ENCODE measurements around the gene TMEM120B. TPM values are rescaled to one million over a fixed set of nuclear protein-coding genes. Genes with fewer than 3 reads are reported as not detected.

TMEM120B gene
- total RNA-seq, 4 donors from 2014 or later: 3.5 to 7.2 (median 5.1) TPM

GRCh38 chr12:121781998-121782979 lies 69.7 kb downstream of the TMEM120B start:
- WGBS, 2 donors: 42 to 45% methylated on average over 14 of the region's 14 CpGs
- intact Hi-C loops (cut with DNase I; ENCODE audit: low total_unique reads): no loop called here
- TF ChIP-seq CTCF (IDR thresholded peaks at IDR 0.05) (no peak), POLR2A (IDR thresholded peaks at IDR 0.05) (no peak)
- no peak overlapping the region for H3K4me3 ChIP-seq (ENCODE audit: low read depth, poor library complexity, severe bottlenecking)
- no peak for DNase-seq (ENCODE audit: low spot score in 2 of 2)

GRCh38 chr12:121783766-121784165 lies 71.2 kb downstream of the TMEM120B start:
- TF ChIP-seq POLR2A (IDR thresholded peaks at IDR 0.05): no peak
- no peak for TF ChIP-seq CTCF (IDR thresholded peaks at IDR 0.05)
- WGBS, 2 donors: 42 to 54% methylated on average over 6 of the region's 6 CpGs
- intact Hi-C loops (cut with DNase I; ENCODE audit: low total_unique reads): no loop called here

GRCh38 chr12:121784460-121784859 lies 71.9 kb downstream of the TMEM120B start:
- TF ChIP-seq POLR2A (IDR thresholded peaks at IDR 0.05) (no peak), CTCF (IDR thresholded peaks at IDR 0.05) (no peak)
- intact Hi-C loops (cut with DNase I; ENCODE audit: low total_unique reads): no loop called here
- peak in 1 of 2 donors; percentile 55 for DNase-seq (ENCODE audit: low spot score in 2 of 2)
- no peak overlapping the region for H3K4me3 ChIP-seq (ENCODE audit: low read depth, poor library complexity, severe bottlenecking)
- WGBS, 2 donors: 27 to 29% methylated on average over 6 of the region's 6 CpGs

More at GRCh38 chr12:121783766-121784165, 71.2 kb downstream of the TMEM120B start:
- no peak for DNase-seq (ENCODE audit: low spot score in 2 of 2)
- H3K4me3 ChIP-seq (ENCODE audit: low read depth, poor library complexity, severe bottlenecking): no peak overlapping the region

- intact Hi-C loops (cut with DNase I; ENCODE audit: low total_unique reads): no loop called here
- TF ChIP-seq CTCF (IDR thresholded peaks at IDR 0.05) (no peak), POLR2A (IDR thresholded peaks at IDR 0.05) (no peak)
- WGBS, 2 donors: 41 to 57% methylated on average over 6 of the region's 6 CpGs
- peak in 1 of 2 donors; percentile 75 for DNase-seq (ENCODE audit: low spot score in 2 of 2)
- no peak overlapping the region for H3K4me3 ChIP-seq (ENCODE audit: low read depth, poor library complexity, severe bottlenecking)
These were observed 73.9 kb downstream of the TMEM120B start for GRCh38 chr12:121786440-121786825.

- intact Hi-C loops (cut with DNase I; ENCODE audit: low total_unique reads): no loop called here
- H3K4me3 ChIP-seq (ENCODE audit: low read depth, poor library complexity, severe bottlenecking): no peak overlapping the region
- 80 to 81% methylated on average over 17 of the region's 17 CpGs for WGBS, 2 donors
- DNase-seq (ENCODE audit: low spot score in 2 of 2): no peak
- no peak for TF ChIP-seq CTCF (IDR thresholded peaks at IDR 0.05)
- TF ChIP-seq POLR2A (IDR thresholded peaks at IDR 0.05): no peak
These were observed 74.8 kb downstream of the TMEM120B start for GRCh38 chr12:121787063-121788025.

Measured in lower leg skin (tissue), 4 donors.